Smooth muscle cell (in vitro differentiated cells): ENCODE measurements around the gene PAGE2B. TPM values are rescaled to one million over a fixed set of nuclear protein-coding genes. Genes with fewer than 3 reads are reported as not detected.
"Not testable (repeated sequence)": the region's sequence is repeated elsewhere in the genome, so short reads cannot be mapped to it uniquely, and the experiment has no call there.

Source experiments
- DNase-seq: peaks from one replicate; lab custom pipeline; 2025; ENCODE audit not compliant: unreplicated experiment; lab: John Stamatoyannopoulos, UW
- H2AFZ ChIP-seq: fragments of 200-600 bp; sonication (generic); 2 replicates; pipeline ENCODE4 v1.6.0; 2016; ENCODE audit warnings: antibody characterized with exemption, low read depth, mild to moderate bottlenecking
- H3F3A ChIP-seq: fragments of 200-600 bp; sonication (generic); 2 replicates; pipeline ENCODE4 v1.6.0; 2017; ENCODE audit warnings: antibody characterized with exemption, low read depth
- H3K27ac ChIP-seq: fragments of 200-600 bp; sonication (generic); 2 replicates; pipeline ENCODE4 v1.5.1; 2016; ENCODE audit warnings: low read depth, mild to moderate bottlenecking
- H3K27me3 ChIP-seq: fragments of 200-600 bp; sonication (generic); 2 replicates; pipeline ENCODE4 v1.6.1; 2016; ENCODE audit warnings: low read depth, mild to moderate bottlenecking
- H3K36me3 ChIP-seq: fragments of 200-600 bp; sonication (generic); 2 replicates; pipeline ENCODE4 v1.5.1; 2016; ENCODE audit warnings: low read depth
- H3K4me1 ChIP-seq: fragments of 200-600 bp; sonication (generic); 2 replicates; pipeline ENCODE4 v1.5.1; 2016; ENCODE audit warnings: low read depth
- H3K4me2 ChIP-seq: fragments of 200-600 bp; sonication (generic); 2 replicates; pipeline ENCODE4 v1.6.0; 2016; ENCODE audit warnings: mild to moderate bottlenecking
- H3K4me3 ChIP-seq: fragments of 200-600 bp; sonication (generic); 2 replicates; pipeline ENCODE4 v1.5.1; 2016; ENCODE audit warnings: mild to moderate bottlenecking
- H3K79me2 ChIP-seq: fragments of 200-600 bp; sonication (generic); 2 replicates; pipeline ENCODE4 v1.6.0; 2016; ENCODE audit warnings: low read depth, mild to moderate bottlenecking
- H3K9ac ChIP-seq: fragments of 200-600 bp; sonication (generic); 2 replicates; pipeline ENCODE4 v1.6.0; 2016; ENCODE audit warnings: low read depth
- H3K9me3 ChIP-seq: fragments of 200-600 bp; sonication (generic); replicated peaks from 2 replicates; pipeline ENCODE4 v1.5.1; 2016; ENCODE audit warnings: low read depth
- H4K20me1 ChIP-seq: fragments of 200-600 bp; sonication (generic); 2 replicates; pipeline ENCODE4 v1.6.0; 2016; ENCODE audit warnings: low read depth
- WGBS: methylation state at CpG from one replicate; pipeline ENCODE4 v1.1.7; 2016; ENCODE audit warnings: low lambda C conversion rate; 5-methylcytosine and 5-hydroxymethylcytosine counted together
- polyA plus RNA-seq: library from polyadenylated mRNA; unstranded; fragments of >200 nt; fragmentation: Nextera tagmentation; extraction: Ambion mirVana; gene quantifications from 2 replicates; pipeline ENCODE4 v1.2.1, GENCODE V29; 2016
- total RNA-seq: library from RNA; depleted of rRNA; stranded (reverse); fragments of >200 nt; gene quantifications from 2 replicates; pipeline ENCODE4 v1.2.3, GENCODE V29; 2014
- TF ChIP-seq, protein P1 (sequence below): fragments of 200-600 bp; sonication (generic); IDR thresholded peaks from 2 replicates; pipeline ENCODE4 v1.5.1; 2017; ENCODE audit warnings: borderline replicate concordance, mild to moderate bottlenecking, antibody characterized with exemption; ENCODE audit not compliant: insufficient read depth, poor library complexity, severe bottlenecking

Gene PAGE2B
- total and polyA plus RNA-seq, 2 experiments from 2014 or later, result not detected

GRCh38 chrX:55107262-55107661 lies 32.4 kb downstream of the PAGE2B start:
- no peak overlapping the region for H3K27ac ChIP-seq
- H4K20me1 ChIP-seq, result no peaks in the 10 kb centered on the region
- no peaks in the 10 kb centered on the region for H3K27me3 ChIP-seq
- no peaks in the 10 kb centered on the region for H3K9me3 ChIP-seq
- no peak for DNase-seq
- H3K4me1 ChIP-seq, result no peaks in the 10 kb centered on the region
- H2AFZ ChIP-seq, result no peak overlapping the region
- no peaks in the 10 kb centered on the region for H3K79me2 ChIP-seq
- H3K4me3 ChIP-seq, result no peak overlapping the region
- no peaks in the 10 kb centered on the region for H3F3A ChIP-seq
- H3K4me2 ChIP-seq, result no peak overlapping the region
- no peak overlapping the region for H3K9ac ChIP-seq
- no peaks in the 10 kb centered on the region for H3K36me3 ChIP-seq
- TF ChIP-seq, protein P1, sequence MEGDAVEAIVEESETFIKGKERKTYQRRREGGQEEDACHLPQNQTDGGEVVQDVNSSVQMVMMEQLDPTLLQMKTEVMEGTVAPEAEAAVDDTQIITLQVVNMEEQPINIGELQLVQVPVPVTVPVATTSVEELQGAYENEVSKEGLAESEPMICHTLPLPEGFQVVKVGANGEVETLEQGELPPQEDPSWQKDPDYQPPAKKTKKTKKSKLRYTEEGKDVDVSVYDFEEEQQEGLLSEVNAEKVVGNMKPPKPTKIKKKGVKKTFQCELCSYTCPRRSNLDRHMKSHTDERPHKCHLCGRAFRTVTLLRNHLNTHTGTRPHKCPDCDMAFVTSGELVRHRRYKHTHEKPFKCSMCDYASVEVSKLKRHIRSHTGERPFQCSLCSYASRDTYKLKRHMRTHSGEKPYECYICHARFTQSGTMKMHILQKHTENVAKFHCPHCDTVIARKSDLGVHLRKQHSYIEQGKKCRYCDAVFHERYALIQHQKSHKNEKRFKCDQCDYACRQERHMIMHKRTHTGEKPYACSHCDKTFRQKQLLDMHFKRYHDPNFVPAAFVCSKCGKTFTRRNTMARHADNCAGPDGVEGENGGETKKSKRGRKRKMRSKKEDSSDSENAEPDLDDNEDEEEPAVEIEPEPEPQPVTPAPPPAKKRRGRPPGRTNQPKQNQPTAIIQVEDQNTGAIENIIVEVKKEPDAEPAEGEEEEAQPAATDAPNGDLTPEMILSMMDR, result no peak

GRCh38 chrX:55107911-55108310 lies 33.1 kb downstream of the PAGE2B start:
- Histone ChIP-seq H3K27me3 (no peaks in the 10 kb centered on the region), H2AFZ (no peak overlapping the region), H3K9me3 (no peaks in the 10 kb centered on the region), H3K36me3 (no peaks in the 10 kb centered on the region), H4K20me1 (no peaks in the 10 kb centered on the region), H3K79me2 (no peaks in the 10 kb centered on the region), H3K4me2 (no peak overlapping the region), H3K27ac (no peak overlapping the region), H3K9ac (no peak overlapping the region), H3F3A (no peaks in the 10 kb centered on the region), H3K4me1 (no peaks in the 10 kb centered on the region), H3K4me3 (no peak overlapping the region)
- DNase-seq, result no peak
- WGBS, result 56% methylated on average over 2 of the region's 2 CpGs
- TF ChIP-seq, protein P1, result no peak

GRCh38 chrX:55109306-55109705 lies 34.5 kb downstream of the PAGE2B start:
- no peaks in the 10 kb centered on the region for H4K20me1 ChIP-seq
- H3K79me2 ChIP-seq, result no peaks in the 10 kb centered on the region
- H3K4me2 ChIP-seq, result no peak overlapping the region
- no peaks in the 10 kb centered on the region for H3F3A ChIP-seq
- DNase-seq, result no peak
- H3K27ac ChIP-seq, result no peak overlapping the region
- no peaks in the 10 kb centered on the region for H3K4me1 ChIP-seq
- H2AFZ ChIP-seq, result no peak overlapping the region
- 45% methylated on average over 7 of the region's 7 CpGs for WGBS
- H3K36me3 ChIP-seq, result no peaks in the 10 kb centered on the region
- TF ChIP-seq, protein P1, result no peak
- no peak overlapping the region for H3K9ac ChIP-seq
- no peaks in the 10 kb centered on the region for H3K27me3 ChIP-seq
- H3K4me3 ChIP-seq, result no peak overlapping the region
- no peaks in the 10 kb centered on the region for H3K9me3 ChIP-seq

DNA sequence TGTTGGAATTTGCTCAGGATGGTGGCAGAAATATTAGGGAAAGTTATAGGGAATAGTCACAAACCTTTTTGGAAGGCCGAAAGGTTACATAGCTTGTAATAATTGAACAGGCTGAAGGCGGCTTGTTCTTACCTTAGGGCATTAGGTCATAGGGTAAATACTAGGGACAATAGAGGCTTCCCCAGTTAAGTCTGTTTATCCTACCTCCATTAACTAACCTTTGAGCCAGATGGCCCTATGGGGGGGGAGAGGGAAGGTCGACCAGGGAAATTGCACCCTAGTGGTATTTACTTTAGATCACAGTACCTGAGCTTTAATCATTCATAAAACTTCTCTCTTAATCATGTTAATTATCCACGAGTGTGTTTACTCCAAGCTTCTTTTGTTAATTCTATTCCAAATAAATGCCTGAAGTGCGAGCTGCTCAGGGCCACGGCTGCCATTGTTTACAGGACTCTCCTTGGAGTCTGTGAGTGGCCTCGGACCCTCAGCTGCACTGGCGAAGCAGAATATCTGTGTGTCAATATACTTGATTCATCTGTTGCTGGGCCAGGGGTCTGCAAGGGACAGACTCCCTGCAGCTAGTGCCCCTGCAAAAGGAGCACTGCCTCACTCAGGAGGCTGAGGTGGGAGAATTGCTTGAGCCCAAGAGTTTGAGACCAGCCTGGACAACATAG lies 36.9 kb downstream of the PAGE2B start:
- Histone ChIP-seq H3K4me2 (no peak overlapping the region), H3K4me1 (no peaks in the 10 kb centered on the region), H3K9ac (no peak overlapping the region), H2AFZ (no peak overlapping the region), H3K9me3 (no peaks in the 10 kb centered on the region), H4K20me1 (no peaks in the 10 kb centered on the region), H3K27me3 (no peaks in the 10 kb centered on the region), H3K27ac (no peak overlapping the region), H3K79me2 (no peaks in the 10 kb centered on the region), H3K36me3 (no peaks in the 10 kb centered on the region), H3K4me3 (no peak overlapping the region), H3F3A (no peaks in the 10 kb centered on the region)
- 73% methylated on average over 8 of the region's 8 CpGs for WGBS
- DNase-seq, result no peak
- TF ChIP-seq, protein P1, result no peak

- WGBS, result 26% methylated on average over 7 of the region's 7 CpGs
Observed at GRCh38 chrX:55116589-55116988, 41.8 kb downstream of the PAGE2B start.

More at GRCh38 chrX:55116589-55116988, 41.8 kb downstream of the PAGE2B start:
- H3K36me3 ChIP-seq, H3K79me2 ChIP-seq, H3K9ac ChIP-seq, H3K9me3 ChIP-seq, H3K4me1 ChIP-seq, H3F3A ChIP-seq, DNase-seq, H3K4me3 ChIP-seq, H3K27ac ChIP-seq, H3K27me3 ChIP-seq, H4K20me1 ChIP-seq: not testable (repeated sequence)
- Histone ChIP-seq H3K4me2 (peak overlapping the region; percentile 12), H2AFZ (peak overlapping the region; percentile 36)
